ENCODE data around the gene ZBTB44.
"Not testable (repeated sequence)": the region's sequence is repeated elsewhere in the genome, so short reads cannot be mapped to it uniquely, and the experiment has no call there.

ZBTB44 gene

DNA sequence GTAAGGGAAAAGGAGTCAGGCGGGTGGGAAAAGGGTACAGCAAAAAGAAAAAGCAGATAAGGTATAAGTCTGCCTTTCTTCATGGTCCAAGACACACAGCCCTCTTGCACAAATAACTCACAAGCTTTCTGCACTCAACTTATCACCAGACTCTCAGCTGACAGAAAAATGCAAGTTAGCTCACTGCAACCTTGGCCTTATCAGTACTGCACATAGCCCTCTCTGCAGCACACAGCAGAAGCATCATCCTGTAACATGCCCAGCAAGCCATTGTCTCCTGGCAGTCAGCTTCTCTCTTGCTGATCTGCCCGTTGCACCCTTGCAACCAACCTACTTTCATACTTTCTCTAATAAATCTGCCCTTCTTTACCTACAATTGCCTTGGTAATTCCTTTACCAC is 5.8 kb downstream of the ZBTB44 start:
- Histone ChIP-seq H3K27me3 (ENCODE audit: low read depth, low read length) (no peaks in the 10 kb centered on the region), H3K4me3 (ENCODE audit: low read depth in 1 of 2, low read length in 2 of 2) (no peak overlapping the region), H3K9me3 (ENCODE audit: control insufficient read depth in 1 of 2, low read length in 2 of 2) (no peaks in the 10 kb centered on the region), H3K36me3 (ENCODE audit: control insufficient read depth in 1 of 2, insufficient read depth in 2 of 2, low read length in 2 of 2) (no peaks in the 10 kb centered on the region), H3K4me1 (ENCODE audit: control insufficient read depth in 1 of 2, insufficient read depth in 2 of 2, low read length in 2 of 2) (peaks cover 11 to 34% of the 10 kb centered on the region in 2 donors), H3K27ac (ENCODE audit: low read length) (no peak overlapping the region)

DNA sequence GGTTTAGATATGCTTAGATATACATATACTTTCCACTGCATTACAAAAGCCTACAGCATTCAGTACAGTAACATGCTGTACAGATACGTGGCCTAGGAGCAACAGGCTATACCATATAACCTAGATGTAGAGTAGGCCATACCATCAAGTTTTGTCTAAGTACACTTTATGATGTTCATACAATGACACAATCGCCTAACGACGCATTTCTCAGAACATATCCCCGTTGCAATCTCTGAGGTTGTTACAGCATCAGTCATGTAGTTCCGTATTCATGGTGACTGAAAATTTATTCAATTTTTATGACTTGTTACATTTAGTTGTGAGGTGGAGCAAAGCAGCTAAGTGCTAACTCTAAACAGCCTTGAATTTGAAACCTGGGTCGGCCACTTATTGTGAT is 6.7 kb downstream of the ZBTB44 start:
- H3K4me1 ChIP-seq (ENCODE audit: control insufficient read depth in 1 of 2, insufficient read depth in 2 of 2, low read length in 2 of 2), result peaks cover 11 to 34% of the 10 kb centered on the region in 2 donors
- H3K27me3 ChIP-seq (ENCODE audit: low read depth, low read length), result no peaks in the 10 kb centered on the region
- no peak overlapping the region for H3K4me3 ChIP-seq (ENCODE audit: low read depth in 1 of 2, low read length in 2 of 2)
- H3K9me3 ChIP-seq (ENCODE audit: control insufficient read depth in 1 of 2, low read length in 2 of 2), result no peaks in the 10 kb centered on the region
- no peaks in the 10 kb centered on the region for H3K36me3 ChIP-seq (ENCODE audit: control insufficient read depth in 1 of 2, insufficient read depth in 2 of 2, low read length in 2 of 2)
- H3K27ac ChIP-seq (ENCODE audit: low read length), result no peak overlapping the region

DNA sequence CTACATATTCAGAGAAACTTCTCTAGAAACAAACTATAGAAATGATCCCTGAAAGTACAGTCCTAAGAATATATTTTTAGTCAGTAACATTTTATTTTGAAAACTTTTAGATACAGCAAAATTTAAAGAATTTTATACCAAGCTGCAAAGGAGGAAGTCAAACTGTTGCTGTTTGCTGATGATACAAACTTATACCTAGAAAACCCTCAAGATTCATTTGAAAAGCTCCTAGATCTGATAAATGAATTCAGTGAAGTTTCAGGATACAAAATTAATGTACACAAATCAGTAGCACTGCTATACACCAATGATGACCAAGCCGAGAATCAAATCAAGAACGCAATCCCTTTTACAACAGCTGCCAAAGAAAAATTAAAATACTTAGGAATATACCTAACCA is 10.1 kb downstream of the ZBTB44 start:
- no peaks in the 10 kb centered on the region for H3K9me3 ChIP-seq (ENCODE audit: control insufficient read depth in 1 of 2, low read length in 2 of 2)
- H3K36me3 ChIP-seq (ENCODE audit: control insufficient read depth in 1 of 2, insufficient read depth in 2 of 2, low read length in 2 of 2), result no peaks in the 10 kb centered on the region
- H3K27me3 ChIP-seq (ENCODE audit: low read depth, low read length), result no peaks in the 10 kb centered on the region
- H3K4me1 ChIP-seq (ENCODE audit: control insufficient read depth in 1 of 2, insufficient read depth in 2 of 2, low read length in 2 of 2), result peaks cover 9 to 20% of the 10 kb centered on the region in 2 donors
- no peak overlapping the region for H3K27ac ChIP-seq (ENCODE audit: low read length)
- H3K4me3 ChIP-seq (ENCODE audit: low read depth in 1 of 2, low read length in 2 of 2), result no peak overlapping the region

DNA sequence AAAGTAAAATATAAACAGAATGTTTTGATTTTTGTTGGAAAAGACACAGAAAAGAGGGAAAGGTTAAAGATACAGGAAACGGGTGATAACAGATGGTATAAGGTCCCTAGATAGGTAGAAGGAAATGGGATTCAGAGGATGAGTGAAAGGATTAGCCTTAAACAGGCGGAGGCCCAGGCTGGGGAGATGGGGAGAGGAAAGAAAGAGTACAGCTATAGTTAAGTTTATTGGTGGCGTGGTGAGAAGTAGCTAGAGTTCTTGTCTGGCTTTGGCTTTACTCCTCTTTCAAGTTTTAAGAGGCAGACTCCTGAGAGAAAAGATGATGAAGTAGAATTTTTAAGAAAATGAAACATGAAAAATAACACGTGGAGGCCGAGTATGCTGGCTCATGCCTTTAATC is 13.7 kb downstream of the ZBTB44 start:
- Histone ChIP-seq H3K4me1 (ENCODE audit: control insufficient read depth in 1 of 2, insufficient read depth in 2 of 2, low read length in 2 of 2) (peaks cover 9 to 14% of the 10 kb centered on the region in 2 donors), H3K4me3 (ENCODE audit: low read depth in 1 of 2, low read length in 2 of 2) (no peak overlapping the region), H3K9me3 (ENCODE audit: control insufficient read depth in 1 of 2, low read length in 2 of 2) (no peaks in the 10 kb centered on the region), H3K36me3 (ENCODE audit: control insufficient read depth in 1 of 2, insufficient read depth in 2 of 2, low read length in 2 of 2) (no peaks in the 10 kb centered on the region), H3K27ac (ENCODE audit: low read length) (no peak overlapping the region), H3K27me3 (ENCODE audit: low read depth, low read length) (no peaks in the 10 kb centered on the region)

DNA sequence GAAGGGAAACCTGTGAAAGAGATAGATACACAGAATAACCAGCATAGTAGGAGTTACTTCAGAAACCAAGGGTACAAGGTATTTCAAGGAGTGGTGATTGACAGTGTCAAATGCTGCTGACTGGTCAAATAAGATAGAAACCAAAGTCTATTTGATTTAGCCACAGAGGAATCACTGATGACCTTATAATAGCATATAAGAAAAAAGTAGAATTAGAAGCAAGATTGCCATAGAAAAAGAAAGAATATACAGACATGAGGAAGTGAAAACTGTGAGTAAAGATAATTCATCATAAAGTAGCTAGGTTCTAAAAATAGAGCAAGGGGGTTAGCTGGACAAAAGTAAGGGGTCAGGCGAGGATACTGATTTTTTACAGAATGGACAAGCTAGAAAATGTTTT is 14.2 kb downstream of the ZBTB44 start:
- Histone ChIP-seq H3K4me3 (ENCODE audit: low read depth in 1 of 2, low read length in 2 of 2) (no peak overlapping the region), H3K27ac (ENCODE audit: low read length) (no peak overlapping the region), H3K36me3 (ENCODE audit: control insufficient read depth in 1 of 2, insufficient read depth in 2 of 2, low read length in 2 of 2) (no peaks in the 10 kb centered on the region), H3K4me1 (ENCODE audit: control insufficient read depth in 1 of 2, insufficient read depth in 2 of 2, low read length in 2 of 2) (peaks cover 9 to 14% of the 10 kb centered on the region in 2 donors), H3K27me3 (ENCODE audit: low read depth, low read length) (no peaks in the 10 kb centered on the region), H3K9me3 (ENCODE audit: control insufficient read depth in 1 of 2, low read length in 2 of 2) (no peaks in the 10 kb centered on the region)

DNA sequence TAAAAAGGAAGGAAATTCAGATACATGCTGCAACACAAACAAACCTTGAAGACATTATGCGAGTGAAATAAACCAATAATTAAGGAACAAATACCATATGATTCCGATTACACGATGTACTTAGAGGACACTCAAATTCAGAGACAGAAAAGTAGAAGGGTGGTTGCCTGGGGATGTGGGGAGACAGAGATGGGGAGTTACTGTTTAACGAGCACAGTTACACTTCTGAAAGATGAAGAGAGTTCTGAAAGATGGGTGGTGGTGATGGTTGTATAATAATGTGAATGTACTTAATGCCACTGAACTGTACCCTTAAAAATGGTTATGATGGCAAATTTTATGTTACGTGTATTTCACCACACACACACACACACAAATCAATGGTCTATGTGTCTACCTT is 14.7 kb downstream of the ZBTB44 start:
- no peaks in the 10 kb centered on the region for H3K36me3 ChIP-seq (ENCODE audit: control insufficient read depth in 1 of 2, insufficient read depth in 2 of 2, low read length in 2 of 2)
- H3K9me3 ChIP-seq (ENCODE audit: control insufficient read depth in 1 of 2, low read length in 2 of 2), result no peaks in the 10 kb centered on the region
- H3K27me3 ChIP-seq (ENCODE audit: low read depth, low read length), result no peaks in the 10 kb centered on the region
- peaks cover 9 to 14% of the 10 kb centered on the region in 2 donors for H3K4me1 ChIP-seq (ENCODE audit: control insufficient read depth in 1 of 2, insufficient read depth in 2 of 2, low read length in 2 of 2)
- no peak overlapping the region for H3K27ac ChIP-seq (ENCODE audit: low read length)
- H3K4me3 ChIP-seq (ENCODE audit: low read depth in 1 of 2, low read length in 2 of 2), result no peak overlapping the region

DNA sequence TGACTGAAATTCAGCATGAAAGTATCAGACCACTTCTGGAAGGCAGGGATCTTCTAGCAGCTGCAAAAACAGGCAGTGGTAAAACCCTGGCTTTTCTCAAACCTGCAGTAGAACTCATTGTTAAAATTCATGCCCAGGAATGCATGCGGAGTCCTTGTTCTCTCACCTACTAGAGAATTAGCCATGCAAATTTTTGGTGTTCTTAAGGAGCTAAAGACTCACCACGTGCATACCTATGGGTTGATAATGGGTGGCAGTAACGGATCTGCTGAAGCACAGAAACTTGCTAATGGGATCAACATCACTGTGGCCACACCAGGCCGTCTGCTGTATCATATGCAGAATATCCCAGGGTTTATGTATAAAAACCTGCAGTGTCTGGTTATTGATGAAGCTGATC is 19.1 kb downstream of the ZBTB44 start:
- H3K36me3 ChIP-seq (ENCODE audit: control insufficient read depth in 1 of 2, insufficient read depth in 2 of 2, low read length in 2 of 2), result no peaks in the 10 kb centered on the region
- H3K4me1 ChIP-seq (ENCODE audit: control insufficient read depth in 1 of 2, insufficient read depth in 2 of 2, low read length in 2 of 2), result peaks cover 4 to 5% of the 10 kb centered on the region in 2 donors
- H3K27me3 ChIP-seq (ENCODE audit: low read depth, low read length), result no peaks in the 10 kb centered on the region
- no peak overlapping the region for H3K27ac ChIP-seq (ENCODE audit: low read length)
- H3K4me3 ChIP-seq (ENCODE audit: low read depth in 1 of 2, low read length in 2 of 2), result no peak overlapping the region
- H3K9me3 ChIP-seq (ENCODE audit: control insufficient read depth in 1 of 2, low read length in 2 of 2), result no peaks in the 10 kb centered on the region

DNA sequence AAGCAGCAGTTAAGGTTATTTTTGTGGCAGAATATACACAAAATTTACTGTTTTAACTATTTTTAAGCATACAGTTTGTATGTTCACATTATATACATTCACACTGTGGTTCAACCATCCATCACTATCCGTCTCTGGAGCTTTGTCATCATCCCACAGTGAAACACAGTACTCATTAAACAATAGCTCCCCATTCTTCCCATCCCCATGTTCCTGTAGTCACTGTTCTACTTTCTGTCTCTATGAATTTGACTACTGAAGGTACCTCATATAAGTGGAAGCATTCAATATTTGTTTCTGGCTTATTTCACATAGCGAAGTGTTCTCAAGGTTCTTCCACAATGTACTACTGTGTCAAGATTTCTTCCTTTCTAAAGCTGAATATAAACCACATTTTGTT is 32.6 kb downstream of the ZBTB44 start:
- Histone ChIP-seq H3K27me3 (ENCODE audit: low read depth, low read length) (no peaks in the 10 kb centered on the region), H3K27ac (ENCODE audit: low read length) (no peak overlapping the region), H3K9me3 (ENCODE audit: control insufficient read depth in 1 of 2, low read length in 2 of 2) (peaks cover 0 to 13% of the 10 kb centered on the region in 2 donors), H3K36me3 (ENCODE audit: control insufficient read depth in 1 of 2, insufficient read depth in 2 of 2, low read length in 2 of 2) (no peaks in the 10 kb centered on the region), H3K4me3 (ENCODE audit: low read depth in 1 of 2, low read length in 2 of 2) (no peak overlapping the region), H3K4me1 (ENCODE audit: control insufficient read depth in 1 of 2, insufficient read depth in 2 of 2, low read length in 2 of 2) (no peaks in the 10 kb centered on the region)

DNA sequence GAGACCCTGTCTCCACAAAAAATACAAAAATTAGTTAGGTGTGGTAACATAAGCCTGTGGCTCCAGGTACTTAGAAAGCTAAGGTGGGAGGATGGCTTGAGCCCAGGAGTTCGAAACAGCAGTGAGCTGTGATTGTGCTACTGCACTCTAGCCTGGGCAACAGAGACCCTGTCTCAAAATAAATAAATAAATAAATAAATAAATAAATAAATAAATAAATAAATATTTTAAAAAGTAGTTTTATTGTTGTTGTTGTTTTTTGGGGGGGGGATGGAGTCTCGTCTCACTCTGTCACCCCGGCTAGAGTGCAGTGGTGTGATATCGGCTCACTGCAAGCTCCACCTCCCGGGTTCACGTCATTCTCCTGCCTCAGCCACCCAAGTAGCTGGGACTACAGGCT is 33.4 kb downstream of the ZBTB44 start:
- H3K4me1 ChIP-seq (ENCODE audit: control insufficient read depth in 1 of 2, insufficient read depth in 2 of 2, low read length in 2 of 2); H3K4me3 ChIP-seq (ENCODE audit: low read depth in 1 of 2, low read length in 2 of 2); H3K27me3 ChIP-seq (ENCODE audit: low read depth, low read length); H3K36me3 ChIP-seq (ENCODE audit: control insufficient read depth in 1 of 2, insufficient read depth in 2 of 2, low read length in 2 of 2); H3K27ac ChIP-seq (ENCODE audit: low read length): not testable (repeated sequence)
- H3K9me3 ChIP-seq (ENCODE audit: control insufficient read depth in 1 of 2, low read length in 2 of 2), result peaks cover 0 to 13% of the 10 kb centered on the region in 2 donors

DNA sequence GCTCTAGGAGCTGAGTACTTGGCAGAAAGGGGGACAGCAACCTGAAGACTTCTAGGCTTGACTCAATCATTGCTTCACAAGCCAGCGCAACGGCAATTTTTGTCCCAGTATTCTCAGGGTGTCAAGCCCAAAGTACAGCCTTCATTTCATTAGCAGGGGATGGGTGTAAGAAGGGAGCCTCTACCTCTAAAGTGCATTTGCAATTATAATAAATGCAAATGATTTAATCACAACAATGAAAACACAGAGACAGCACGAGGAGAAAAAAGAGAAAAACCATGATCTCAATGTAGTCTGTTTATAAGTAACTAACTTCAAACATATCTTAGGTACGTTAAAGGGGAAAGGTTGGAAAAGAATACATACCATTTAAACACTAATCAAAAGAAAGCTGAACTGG is 34.7 kb downstream of the ZBTB44 start:
- Histone ChIP-seq H3K4me1 (ENCODE audit: control insufficient read depth in 1 of 2, insufficient read depth in 2 of 2, low read length in 2 of 2) (no peaks in the 10 kb centered on the region), H3K9me3 (ENCODE audit: control insufficient read depth in 1 of 2, low read length in 2 of 2) (peaks cover 0 to 13% of the 10 kb centered on the region in 2 donors), H3K27me3 (ENCODE audit: low read depth, low read length) (no peaks in the 10 kb centered on the region), H3K4me3 (ENCODE audit: low read depth in 1 of 2, low read length in 2 of 2) (no peak overlapping the region), H3K36me3 (ENCODE audit: control insufficient read depth in 1 of 2, insufficient read depth in 2 of 2, low read length in 2 of 2) (no peaks in the 10 kb centered on the region), H3K27ac (ENCODE audit: low read length) (no peak overlapping the region)

DNA sequence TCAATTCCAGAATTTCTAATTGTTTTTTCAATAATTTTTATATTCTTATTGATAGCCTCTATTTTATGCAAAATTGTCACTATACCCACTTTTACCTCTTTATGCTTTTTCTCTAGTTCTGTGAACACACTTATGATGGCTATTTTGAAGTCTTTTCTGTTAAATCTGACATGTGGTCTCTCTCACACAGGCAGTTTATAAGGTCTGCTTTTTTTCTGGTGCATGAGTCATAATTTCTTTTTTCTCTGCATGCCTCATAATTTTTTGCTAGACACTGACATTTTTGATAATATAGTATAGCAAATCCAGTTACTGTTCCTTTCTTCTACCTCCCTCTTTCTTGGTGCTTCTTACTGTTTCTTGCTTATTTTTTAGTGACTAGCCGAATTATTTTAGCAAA is 36.0 kb downstream of the ZBTB44 start:
- H3K4me1 ChIP-seq (ENCODE audit: control insufficient read depth in 1 of 2, insufficient read depth in 2 of 2, low read length in 2 of 2), result no peaks in the 10 kb centered on the region
- no peak overlapping the region for H3K4me3 ChIP-seq (ENCODE audit: low read depth in 1 of 2, low read length in 2 of 2)
- H3K27ac ChIP-seq (ENCODE audit: low read length), result no peak overlapping the region
- H3K36me3 ChIP-seq (ENCODE audit: control insufficient read depth in 1 of 2, insufficient read depth in 2 of 2, low read length in 2 of 2), result no peaks in the 10 kb centered on the region
- no peaks in the 10 kb centered on the region for H3K27me3 ChIP-seq (ENCODE audit: low read depth, low read length)
- H3K9me3 ChIP-seq (ENCODE audit: control insufficient read depth in 1 of 2, low read length in 2 of 2), result peaks cover 0 to 13% of the 10 kb centered on the region in 2 donors

DNA sequence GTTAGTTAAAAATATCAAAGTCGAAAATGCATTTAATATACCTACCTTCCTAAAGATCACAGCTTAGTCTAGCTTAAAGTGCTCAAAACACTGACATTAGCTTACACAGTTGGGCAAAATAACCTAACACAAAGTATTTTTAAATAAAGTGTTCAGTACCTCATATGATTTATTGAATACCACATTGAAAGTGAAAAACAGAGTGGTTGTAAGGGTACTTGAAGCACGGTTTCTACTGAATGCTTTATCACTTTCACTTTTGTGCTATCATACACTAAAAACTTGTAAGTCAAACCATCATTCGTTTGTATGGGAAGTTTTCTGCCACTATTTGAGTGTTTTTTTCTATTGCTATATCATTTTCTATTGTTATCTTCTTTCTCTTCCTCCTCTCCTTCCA is 36.6 kb downstream of the ZBTB44 start:
- Histone ChIP-seq H3K27ac (ENCODE audit: low read length) (no peak overlapping the region), H3K4me1 (ENCODE audit: control insufficient read depth in 1 of 2, insufficient read depth in 2 of 2, low read length in 2 of 2) (no peaks in the 10 kb centered on the region), H3K36me3 (ENCODE audit: control insufficient read depth in 1 of 2, insufficient read depth in 2 of 2, low read length in 2 of 2) (no peaks in the 10 kb centered on the region), H3K4me3 (ENCODE audit: low read depth in 1 of 2, low read length in 2 of 2) (no peak overlapping the region), H3K27me3 (ENCODE audit: low read depth, low read length) (no peaks in the 10 kb centered on the region), H3K9me3 (ENCODE audit: control insufficient read depth in 1 of 2, low read length in 2 of 2) (peaks cover 0 to 13% of the 10 kb centered on the region in 2 donors)
